GM12801 (cell line): ENCODE results near the gene LHCGR.

Source experiments
- CTCF ChIP-seq: IDR thresholded peaks from one replicate; pipeline ENCODE4 v1.5.1; 2011; ENCODE audit warnings: control low read depth; ENCODE audit not compliant: insufficient read length; ENCODE audit errors: extremely low read depth

LHCGR gene

DNA sequence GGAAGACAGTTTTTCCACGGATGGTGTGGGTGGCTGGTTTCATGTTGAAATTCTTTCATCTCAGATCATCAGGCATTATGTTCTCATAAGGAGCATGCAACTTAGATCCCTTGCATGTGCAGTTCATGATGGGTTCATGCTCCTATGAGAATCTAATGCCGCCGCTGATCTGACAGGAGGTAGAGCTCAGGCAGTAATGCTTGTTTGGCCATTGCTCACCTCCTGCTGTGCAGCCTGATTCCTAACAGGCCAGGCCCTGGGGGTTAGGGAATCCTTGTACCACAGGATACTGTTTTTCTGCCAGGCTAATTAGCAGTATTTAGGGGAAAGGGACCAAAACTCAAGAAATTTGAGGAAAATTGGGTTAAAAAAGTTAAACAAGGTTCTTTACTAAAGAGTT, 5.3 kb upstream of the LHCGR start:
- no peak for TF ChIP-seq CTCF

DNA sequence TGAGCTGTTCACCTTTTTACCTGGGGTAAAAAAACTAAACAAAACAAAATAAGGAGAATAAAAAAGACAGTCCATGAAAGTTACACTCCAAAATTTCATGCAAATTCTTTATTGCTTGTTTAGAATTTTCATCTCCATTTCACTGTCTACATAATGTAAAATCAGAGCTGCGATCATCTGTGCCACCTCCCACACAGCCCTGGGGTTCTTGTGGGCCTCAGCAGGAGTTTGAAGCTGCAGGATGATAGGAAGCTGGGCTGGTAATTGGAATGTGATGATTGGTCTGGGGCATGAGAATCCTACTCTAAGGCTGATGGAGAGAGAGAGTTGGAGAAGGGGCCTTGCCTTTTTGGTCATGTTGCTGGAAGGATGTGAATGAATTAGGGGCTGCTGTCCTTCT, 4.2 kb upstream of the LHCGR start:
- TF ChIP-seq CTCF = no peak

- no peak for TF ChIP-seq CTCF
Measured at GRCh38 chr2:48756289-48756688, 765 bp upstream of the LHCGR start.

DNA sequence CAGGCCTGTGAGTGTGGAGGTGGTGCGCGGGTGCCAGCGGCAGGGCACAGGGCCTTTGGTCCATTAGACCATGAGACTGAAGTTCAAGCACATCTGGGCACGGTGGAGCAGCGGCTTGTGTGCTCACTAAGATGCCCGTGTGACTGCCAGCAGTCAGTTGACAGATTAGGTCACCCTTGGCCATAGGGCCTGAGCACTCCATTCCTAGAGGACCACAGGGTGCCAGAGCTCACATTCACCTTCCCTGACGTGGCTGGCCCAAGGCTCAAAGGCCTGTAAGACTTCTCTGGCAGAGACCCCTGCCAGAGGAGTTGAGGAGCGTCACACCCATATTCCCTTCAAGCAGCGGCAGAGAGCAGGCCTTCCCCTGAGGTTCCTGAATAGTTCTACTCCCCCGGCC, 650 bp downstream of the LHCGR start:
- TF ChIP-seq CTCF = no peak

DNA sequence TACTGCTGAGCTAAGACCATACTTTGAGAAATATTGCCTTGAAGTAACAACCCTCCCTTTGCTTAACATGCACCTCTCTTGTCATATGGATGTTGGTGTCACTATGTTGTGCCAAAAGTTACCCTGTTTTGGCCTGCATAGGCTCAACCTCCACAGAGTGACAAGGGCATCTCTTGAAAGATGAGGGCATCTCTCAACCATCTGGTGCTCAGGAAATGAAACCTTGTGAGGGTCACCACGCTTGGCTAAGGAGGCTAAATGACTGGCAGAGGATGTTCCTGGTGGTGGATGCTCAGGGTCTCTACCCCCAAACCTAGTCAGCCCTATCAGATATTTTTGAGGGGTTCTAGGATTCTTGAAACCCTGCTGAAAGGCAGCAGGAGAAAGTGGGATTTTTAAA, 2.3 kb downstream of the LHCGR start:
- no peak for TF ChIP-seq CTCF

DNA sequence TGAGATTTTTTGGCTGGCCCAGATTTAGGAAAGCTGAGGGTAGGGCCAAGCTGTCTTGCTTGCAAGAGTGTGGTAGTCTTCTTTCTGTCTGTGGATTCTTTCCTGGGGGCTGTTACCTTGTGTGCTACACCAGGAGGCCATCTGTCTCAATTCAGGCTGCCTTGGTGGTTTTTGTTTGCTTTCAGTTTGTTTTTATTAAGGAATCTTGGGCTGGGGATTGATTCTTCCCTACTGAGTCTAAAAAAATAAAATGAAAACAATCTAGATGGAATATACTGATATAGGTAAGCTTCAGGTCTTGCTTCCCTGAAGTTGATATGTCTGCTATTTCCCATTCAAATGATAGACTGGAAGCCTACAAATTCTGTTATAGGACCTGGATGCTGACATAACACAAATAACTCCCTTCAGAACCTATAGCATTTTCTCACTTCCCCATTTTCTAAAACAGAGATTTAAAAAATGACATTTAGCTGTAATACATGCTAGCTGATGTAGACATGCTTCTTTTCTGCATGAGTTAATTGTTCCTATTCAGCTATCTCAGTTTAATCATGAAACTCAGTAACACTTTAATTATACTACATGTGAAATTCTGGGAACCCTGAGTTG, 5.3 kb downstream of the LHCGR start:
- no peak for TF ChIP-seq CTCF

GRCh38 chr2:48749291-48750127, 6.0 kb downstream of the LHCGR start:
- no peak for TF ChIP-seq CTCF
